ENCODE data around the gene RNLS.

Gene RNLS

GRCh38 chr10:88347597-88348304 lies 235.4 kb downstream of the RNLS start:
- DNase-seq (ENCODE audit: low read depth in 1 of 2, low spot score in 1 of 2), result no peak

- no peak for DNase-seq (ENCODE audit: low read depth in 1 of 2, low spot score in 1 of 2)
These were observed 236.1 kb downstream of the RNLS start for GRCh38 chr10:88347022-88347421.

- DNase-seq (ENCODE audit: low read depth in 1 of 2, low spot score in 1 of 2), result no peak
These were observed 236.8 kb downstream of the RNLS start for GRCh38 chr10:88346144-88346977.

- no peak for DNase-seq (ENCODE audit: low read depth in 1 of 2, low spot score in 1 of 2)
These were observed 239.2 kb downstream of the RNLS start for GRCh38 chr10:88343761-88344484.

GRCh38 chr10:88342733-88343310 lies 240.3 kb downstream of the RNLS start:
- no peak for DNase-seq (ENCODE audit: low read depth in 1 of 2, low spot score in 1 of 2)

GRCh38 chr10:88337134-88337533 lies 246.0 kb downstream of the RNLS start:
- no peak for DNase-seq (ENCODE audit: low read depth in 1 of 2, low spot score in 1 of 2)

- DNase-seq (ENCODE audit: low read depth in 1 of 2, low spot score in 1 of 2), result no peak
These were observed 246.8 kb downstream of the RNLS start for GRCh38 chr10:88336334-88336733.

- no peak for DNase-seq (ENCODE audit: low read depth in 1 of 2, low spot score in 1 of 2)
These were observed 249.9 kb downstream of the RNLS start for GRCh38 chr10:88333248-88333630.

- DNase-seq (ENCODE audit: low read depth in 1 of 2, low spot score in 1 of 2), result no peak
These were observed 250.4 kb downstream of the RNLS start for GRCh38 chr10:88332503-88333247.

- no peak for DNase-seq (ENCODE audit: low read depth in 1 of 2, low spot score in 1 of 2)
These were observed 252.9 kb downstream of the RNLS start for GRCh38 chr10:88330174-88330573.

- no peak for DNase-seq (ENCODE audit: low read depth in 1 of 2, low spot score in 1 of 2)
These were observed 260.6 kb downstream of the RNLS start for GRCh38 chr10:88322324-88323063.

- no peak for DNase-seq (ENCODE audit: low read depth in 1 of 2, low spot score in 1 of 2)
These were observed 263.1 kb downstream of the RNLS start for GRCh38 chr10:88319960-88320517.

GRCh38 chr10:88318803-88319202 lies 264.3 kb downstream of the RNLS start:
- no peak for DNase-seq (ENCODE audit: low read depth in 1 of 2, low spot score in 1 of 2)

GRCh38 chr10:88317099-88317498 lies 266.0 kb downstream of the RNLS start:
- DNase-seq (ENCODE audit: low read depth in 1 of 2, low spot score in 1 of 2), result no peak

GRCh38 chr10:88316292-88316861 lies 266.7 kb downstream of the RNLS start:
- no peak for DNase-seq (ENCODE audit: low read depth in 1 of 2, low spot score in 1 of 2)

GRCh38 chr10:88315755-88316154 lies 267.4 kb downstream of the RNLS start:
- no peak for DNase-seq (ENCODE audit: low read depth in 1 of 2, low spot score in 1 of 2)

- DNase-seq (ENCODE audit: low read depth in 1 of 2, low spot score in 1 of 2), result no peak
These were observed 268.8 kb downstream of the RNLS start for GRCh38 chr10:88314362-88314761.

- DNase-seq (ENCODE audit: low read depth in 1 of 2, low spot score in 1 of 2), result no peak
These were observed 269.2 kb downstream of the RNLS start for GRCh38 chr10:88313878-88314277.

GRCh38 chr10:88312855-88313254 lies 270.3 kb downstream of the RNLS start:
- DNase-seq (ENCODE audit: low read depth in 1 of 2, low spot score in 1 of 2), result no peak

Data from activated CD4-positive, alpha-beta T cell treated with anti-CD3 and anti-CD28 coated beads, Interleukin-2, amount 50 U/mL, for 24 hours (primary cell).